GM23338 (cell line): ENCODE data around the gene DHFR2. TPM values are rescaled to one million over a fixed set of nuclear protein-coding genes. Genes with fewer than 3 reads are reported as not detected.
A peak's percentile ranks its signal among the peaks of the same experiment; 100 is the strongest.

Experiments
- ATAC-seq: fragments of 200-7000 bp; cut with Tn5 transposase; 3 replicates; pipeline ENCODE4 v1.9.1; 2020
- DNase-seq: peaks from one replicate; pipeline ENCODE4 v3.0.0-alpha.2; 2015; ENCODE audit warnings: low spot score
- H2AFZ ChIP-seq: fragments of 200-600 bp; sonication (generic); 2 replicates; pipeline ENCODE4 v1.8.0; 2016; ENCODE audit warnings: antibody characterized with exemption, mild to moderate bottlenecking, moderate library complexity
- H3F3A ChIP-seq: fragments of 200-600 bp; sonication (generic); replicated peaks from 2 replicates; pipeline ENCODE4 v1.8.0; 2017; ENCODE audit warnings: antibody characterized with exemption, mixed run types, low read depth
- H3K27ac ChIP-seq: fragments of 200-600 bp; sonication (generic); 2 replicates; pipeline ENCODE4 v1.6.1; 2016; ENCODE audit warnings: low read depth
- H3K27me3 ChIP-seq: fragments of 200-600 bp; sonication (generic); 2 replicates; pipeline ENCODE4 v1.8.0; 2016; ENCODE audit warnings: mild to moderate bottlenecking, mixed run types, moderate library complexity; ENCODE audit not compliant: insufficient read depth
- H3K36me3 ChIP-seq: fragments of 200-600 bp; sonication (generic); 2 replicates; pipeline ENCODE4 v1.8.0; 2016; ENCODE audit warnings: mild to moderate bottlenecking; ENCODE audit not compliant: insufficient read depth
- H3K4me1 ChIP-seq: fragments of 200-600 bp; sonication (generic); 2 replicates; pipeline ENCODE4 v1.8.0; 2016; ENCODE audit warnings: mild to moderate bottlenecking, moderate library complexity; ENCODE audit not compliant: insufficient read depth
- H3K4me2 ChIP-seq: fragments of 200-600 bp; sonication (generic); 2 replicates; pipeline ENCODE4 v1.7.1; 2017; ENCODE audit warnings: mixed run types
- H3K4me3 ChIP-seq: fragments of 200-600 bp; sonication (generic); 2 replicates; pipeline ENCODE4 v1.6.1; 2016; ENCODE audit warnings: mixed run types
- H3K79me2 ChIP-seq: fragments of 200-600 bp; sonication (generic); replicated peaks from 2 replicates; pipeline ENCODE4 v1.8.0; 2017; ENCODE audit warnings: mild to moderate bottlenecking; ENCODE audit not compliant: insufficient read depth
- H3K9me2 ChIP-seq: fragments of 200-600 bp; sonication (generic); 2 replicates; pipeline ENCODE4 v1.8.0; 2017; ENCODE audit not compliant: insufficient read depth
- H4K20me1 ChIP-seq: fragments of 200-600 bp; sonication (generic); replicated peaks from 2 replicates; pipeline ENCODE4 v1.8.0; 2017; ENCODE audit warnings: mild to moderate bottlenecking; ENCODE audit not compliant: insufficient read depth
- H3K27ac Mint-ChIP-seq: 2 replicates; pipeline ENCODE4 v1.8.0; 2020; ENCODE audit warnings: inconsistent platforms, mild to moderate bottlenecking, moderate library complexity, mixed read lengths
- H3K27me3 Mint-ChIP-seq: 3 replicates; pipeline ENCODE4 v1.8.0; 2022; ENCODE audit warnings: low read depth, mild to moderate bottlenecking, moderate library complexity, mixed read lengths, inconsistent platforms; ENCODE audit not compliant: insufficient read depth, poor library complexity
- H3K36me3 Mint-ChIP-seq: 3 replicates; pipeline ENCODE4 v1.8.0; 2021; ENCODE audit warnings: low read depth, mild to moderate bottlenecking, inconsistent platforms, moderate library complexity, mixed read lengths
- H3K4me1 Mint-ChIP-seq: 3 replicates; pipeline ENCODE4 v1.8.0; 2020; ENCODE audit warnings: mild to moderate bottlenecking, inconsistent platforms, mixed read lengths
- H3K4me3 Mint-ChIP-seq: 3 replicates; pipeline ENCODE4 v1.8.0; 2021; ENCODE audit warnings: moderate library complexity, mild to moderate bottlenecking, inconsistent platforms, mixed read lengths
- H3K9me3 Mint-ChIP-seq: 3 replicates; pipeline ENCODE4 v1.8.0; 2020; ENCODE audit warnings: moderate library complexity, mild to moderate bottlenecking, inconsistent platforms, mixed read lengths
- CREB1 ChIP-seq: fragments of 250-450 bp; sonication (Bioruptor Pico); IDR thresholded peaks from 2 replicates; pipeline ENCODE4 v1.5.0; 2020; ENCODE audit warnings: low read depth, mild to moderate bottlenecking, moderate library complexity
- ETS1 ChIP-seq: IDR thresholded peaks from 2 replicates; pipeline ENCODE4 v1.6.1; 2016; ENCODE audit warnings: antibody characterized with exemption
- EZH2 ChIP-seq: fragments of 200-600 bp; sonication (generic); IDR thresholded peaks from one replicate; pipeline ENCODE4 v1.8.0; 2017; ENCODE audit warnings: antibody characterized with exemption, mild to moderate bottlenecking, low read depth; ENCODE audit not compliant: unreplicated experiment
- EZH2phosphoT487 ChIP-seq: fragments of 200-600 bp; sonication (generic); IDR thresholded peaks from one replicate; pipeline ENCODE4 v1.8.1; 2018; ENCODE audit warnings: antibody characterized with exemption; ENCODE audit not compliant: unreplicated experiment
- JUNB ChIP-seq: IDR thresholded peaks from one replicate; pipeline ENCODE4 v1.6.1; 2016; ENCODE audit warnings: antibody characterized with exemption; ENCODE audit not compliant: unreplicated experiment
- NANOG ChIP-seq: IDR thresholded peaks from 2 replicates; pipeline ENCODE4 v1.6.1; 2016; ENCODE audit warnings: antibody characterized with exemption, borderline replicate concordance
- POLR2AphosphoS5 ChIP-seq: IDR thresholded peaks from 2 replicates; pipeline ENCODE4 v1.6.1; 2016; ENCODE audit warnings: antibody characterized with exemption, low read depth
- STAT1 ChIP-seq: IDR thresholded peaks from one replicate; pipeline ENCODE4 v1.6.1; 2016; ENCODE audit warnings: antibody characterized with exemption; ENCODE audit not compliant: unreplicated experiment
- ZNF114 ChIP-seq: fragments of 250-450 bp; sonication (Bioruptor Pico); IDR thresholded peaks from 2 replicates; pipeline ENCODE4 v1.5.0; 2020; ENCODE audit warnings: mild to moderate bottlenecking, moderate library complexity
- ZNF331 ChIP-seq: fragments of 250-450 bp; sonication (Bioruptor Pico); IDR thresholded peaks from 2 replicates; pipeline ENCODE4 v1.5.0; 2020; ENCODE audit warnings: low read depth, mild to moderate bottlenecking, moderate library complexity
- polyA plus RNA-seq: library from polyadenylated mRNA; unstranded; fragments of >200 nt; fragmentation: Nextera tagmentation; extraction: Ambion mirVana; gene quantifications from 2 replicates; pipeline ENCODE4 v1.2.1, GENCODE V29; 2016
- total RNA-seq: library from RNA; depleted of rRNA; stranded (reverse); fragments of >200 nt; shearing (Covaris generic); gene quantifications from 2 replicates; pipeline ENCODE4 v1.2.3, GENCODE V29; 2014
- TF ChIP-seq, protein P1 (sequence below): fragments of 250-450 bp; sonication (Bioruptor Pico); IDR thresholded peaks from 2 replicates; pipeline ENCODE4 v1.5.0; 2020; ENCODE audit warnings: mild to moderate bottlenecking, moderate library complexity
- TF ChIP-seq, protein P2 (sequence below): IDR thresholded peaks from one replicate; pipeline ENCODE4 v1.6.1; 2018; ENCODE audit warnings: antibody characterized with exemption; ENCODE audit not compliant: unreplicated experiment
- TF ChIP-seq, protein P3 (sequence below), 2 experiments: fragments of 200-600 bp in 1 of 2; sonication (generic) in 1 of 2; conservative IDR thresholded peaks; 2 replicates each; pipeline versions ENCODE4 v1.5.1 to v1.6.1; 2016 to 2017; ENCODE audit warnings: antibody characterized with exemption in 2 of 2, low read depth in 2 of 2, mild to moderate bottlenecking in 2 of 2, moderate library complexity in 1 of 2

DHFR2 gene
- total and polyA plus RNA-seq, 2 experiments from 2014 or later, result 1.1 to 1.6 TPM

DNA sequence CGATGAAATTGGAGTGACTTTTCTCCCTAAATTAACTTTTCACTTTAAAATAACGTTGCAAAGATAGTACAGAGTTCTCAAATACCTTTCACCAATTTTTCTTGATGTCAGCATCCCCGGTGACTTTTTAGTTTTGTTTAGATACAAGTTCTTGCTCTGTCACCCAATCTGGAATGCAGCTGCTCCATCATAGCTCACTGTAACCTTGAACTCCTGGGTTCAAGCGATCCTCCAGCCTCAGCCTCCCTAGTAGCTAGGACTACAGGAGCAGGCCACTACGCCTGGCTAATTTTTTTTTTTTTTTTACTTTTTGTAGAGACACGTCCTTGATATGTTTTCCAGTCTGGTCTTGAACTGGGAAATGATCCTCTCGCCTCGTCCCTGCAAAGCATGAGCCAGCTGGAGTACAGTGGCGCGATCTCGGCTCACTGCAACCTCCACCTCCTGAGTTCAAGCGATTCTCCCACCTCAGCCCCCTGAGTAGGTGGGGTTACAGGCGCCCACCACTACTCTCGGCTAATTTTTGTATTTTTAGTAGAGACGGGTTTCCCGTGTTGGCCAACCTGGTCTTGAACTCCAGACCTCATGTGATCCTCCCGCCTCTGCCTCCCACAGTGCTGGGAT lies 892 bp upstream of the DHFR2 start:
- Mint-ChIP-seq H3K36me3 (peaks cover 8% of the 10 kb centered on the region), H3K9me3 (no peaks in the 10 kb centered on the region; the same call in 2 of the 3 replicates)
- no peak for TF ChIP-seq CREB1 (CRISPR knock-in tag)
- no peak for TF ChIP-seq EZH2
- TF ChIP-seq EZH2phosphoT487, result no peak
- no peak for TF ChIP-seq ETS1
- no peak for TF ChIP-seq ZNF331 (CRISPR knock-in tag)
- TF ChIP-seq, protein P1, sequence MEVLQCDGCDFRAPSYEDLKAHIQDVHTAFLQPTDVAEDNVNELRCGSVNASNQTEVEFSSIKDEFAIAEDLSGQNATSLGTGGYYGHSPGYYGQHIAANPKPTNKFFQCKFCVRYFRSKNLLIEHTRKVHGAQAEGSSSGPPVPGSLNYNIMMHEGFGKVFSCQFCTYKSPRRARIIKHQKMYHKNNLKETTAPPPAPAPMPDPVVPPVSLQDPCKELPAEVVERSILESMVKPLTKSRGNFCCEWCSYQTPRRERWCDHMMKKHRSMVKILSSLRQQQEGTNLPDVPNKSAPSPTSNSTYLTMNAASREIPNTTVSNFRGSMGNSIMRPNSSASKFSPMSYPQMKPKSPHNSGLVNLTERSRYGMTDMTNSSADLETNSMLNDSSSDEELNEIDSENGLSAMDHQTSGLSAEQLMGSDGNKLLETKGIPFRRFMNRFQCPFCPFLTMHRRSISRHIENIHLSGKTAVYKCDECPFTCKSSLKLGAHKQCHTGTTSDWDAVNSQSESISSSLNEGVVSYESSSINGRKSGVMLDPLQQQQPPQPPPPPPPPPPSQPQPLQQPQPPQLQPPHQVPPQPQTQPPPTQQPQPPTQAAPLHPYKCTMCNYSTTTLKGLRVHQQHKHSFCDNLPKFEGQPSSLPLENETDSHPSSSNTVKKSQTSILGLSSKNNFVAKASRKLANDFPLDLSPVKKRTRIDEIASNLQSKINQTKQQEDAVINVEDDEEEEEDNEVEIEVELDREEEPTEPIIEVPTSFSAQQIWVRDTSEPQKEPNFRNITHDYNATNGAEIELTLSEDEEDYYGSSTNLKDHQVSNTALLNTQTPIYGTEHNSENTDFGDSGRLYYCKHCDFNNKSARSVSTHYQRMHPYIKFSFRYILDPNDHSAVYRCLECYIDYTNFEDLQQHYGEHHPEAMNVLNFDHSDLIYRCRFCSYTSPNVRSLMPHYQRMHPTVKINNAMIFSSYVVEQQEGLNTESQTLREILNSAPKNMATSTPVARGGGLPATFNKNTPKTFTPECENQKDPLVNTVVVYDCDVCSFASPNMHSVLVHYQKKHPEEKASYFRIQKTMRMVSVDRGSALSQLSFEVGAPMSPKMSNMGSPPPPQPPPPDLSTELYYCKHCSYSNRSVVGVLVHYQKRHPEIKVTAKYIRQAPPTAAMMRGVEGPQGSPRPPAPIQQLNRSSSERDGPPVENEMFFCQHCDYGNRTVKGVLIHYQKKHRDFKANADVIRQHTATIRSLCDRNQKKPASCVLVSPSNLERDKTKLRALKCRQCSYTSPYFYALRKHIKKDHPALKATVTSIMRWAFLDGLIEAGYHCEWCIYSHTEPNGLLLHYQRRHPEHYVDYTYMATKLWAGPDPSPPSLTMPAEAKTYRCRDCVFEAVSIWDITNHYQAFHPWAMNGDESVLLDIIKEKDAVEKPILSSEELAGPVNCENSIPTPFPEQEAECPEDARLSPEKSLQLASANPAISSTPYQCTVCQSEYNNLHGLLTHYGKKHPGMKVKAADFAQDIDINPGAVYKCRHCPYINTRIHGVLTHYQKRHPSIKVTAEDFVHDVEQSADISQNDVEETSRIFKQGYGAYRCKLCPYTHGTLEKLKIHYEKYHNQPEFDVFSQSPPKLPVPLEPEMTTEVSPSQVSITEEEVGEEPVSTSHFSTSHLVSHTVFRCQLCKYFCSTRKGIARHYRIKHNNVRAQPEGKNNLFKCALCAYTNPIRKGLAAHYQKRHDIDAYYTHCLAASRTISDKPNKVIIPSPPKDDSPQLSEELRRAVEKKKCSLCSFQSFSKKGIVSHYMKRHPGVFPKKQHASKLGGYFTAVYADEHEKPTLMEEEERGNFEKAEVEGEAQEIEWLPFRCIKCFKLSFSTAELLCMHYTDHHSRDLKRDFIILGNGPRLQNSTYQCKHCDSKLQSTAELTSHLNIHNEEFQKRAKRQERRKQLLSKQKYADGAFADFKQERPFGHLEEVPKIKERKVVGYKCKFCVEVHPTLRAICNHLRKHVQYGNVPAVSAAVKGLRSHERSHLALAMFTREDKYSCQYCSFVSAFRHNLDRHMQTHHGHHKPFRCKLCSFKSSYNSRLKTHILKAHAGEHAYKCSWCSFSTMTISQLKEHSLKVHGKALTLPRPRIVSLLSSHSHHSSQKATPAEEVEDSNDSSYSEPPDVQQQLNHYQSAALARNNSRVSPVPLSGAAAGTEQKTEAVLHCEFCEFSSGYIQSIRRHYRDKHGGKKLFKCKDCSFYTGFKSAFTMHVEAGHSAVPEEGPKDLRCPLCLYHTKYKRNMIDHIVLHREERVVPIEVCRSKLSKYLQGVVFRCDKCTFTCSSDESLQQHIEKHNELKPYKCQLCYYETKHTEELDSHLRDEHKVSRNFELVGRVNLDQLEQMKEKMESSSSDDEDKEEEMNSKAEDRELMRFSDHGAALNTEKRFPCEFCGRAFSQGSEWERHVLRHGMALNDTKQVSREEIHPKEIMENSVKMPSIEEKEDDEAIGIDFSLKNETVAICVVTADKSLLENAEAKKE, result no peak
- no peak for TF ChIP-seq STAT1
- TF ChIP-seq, protein P2, sequence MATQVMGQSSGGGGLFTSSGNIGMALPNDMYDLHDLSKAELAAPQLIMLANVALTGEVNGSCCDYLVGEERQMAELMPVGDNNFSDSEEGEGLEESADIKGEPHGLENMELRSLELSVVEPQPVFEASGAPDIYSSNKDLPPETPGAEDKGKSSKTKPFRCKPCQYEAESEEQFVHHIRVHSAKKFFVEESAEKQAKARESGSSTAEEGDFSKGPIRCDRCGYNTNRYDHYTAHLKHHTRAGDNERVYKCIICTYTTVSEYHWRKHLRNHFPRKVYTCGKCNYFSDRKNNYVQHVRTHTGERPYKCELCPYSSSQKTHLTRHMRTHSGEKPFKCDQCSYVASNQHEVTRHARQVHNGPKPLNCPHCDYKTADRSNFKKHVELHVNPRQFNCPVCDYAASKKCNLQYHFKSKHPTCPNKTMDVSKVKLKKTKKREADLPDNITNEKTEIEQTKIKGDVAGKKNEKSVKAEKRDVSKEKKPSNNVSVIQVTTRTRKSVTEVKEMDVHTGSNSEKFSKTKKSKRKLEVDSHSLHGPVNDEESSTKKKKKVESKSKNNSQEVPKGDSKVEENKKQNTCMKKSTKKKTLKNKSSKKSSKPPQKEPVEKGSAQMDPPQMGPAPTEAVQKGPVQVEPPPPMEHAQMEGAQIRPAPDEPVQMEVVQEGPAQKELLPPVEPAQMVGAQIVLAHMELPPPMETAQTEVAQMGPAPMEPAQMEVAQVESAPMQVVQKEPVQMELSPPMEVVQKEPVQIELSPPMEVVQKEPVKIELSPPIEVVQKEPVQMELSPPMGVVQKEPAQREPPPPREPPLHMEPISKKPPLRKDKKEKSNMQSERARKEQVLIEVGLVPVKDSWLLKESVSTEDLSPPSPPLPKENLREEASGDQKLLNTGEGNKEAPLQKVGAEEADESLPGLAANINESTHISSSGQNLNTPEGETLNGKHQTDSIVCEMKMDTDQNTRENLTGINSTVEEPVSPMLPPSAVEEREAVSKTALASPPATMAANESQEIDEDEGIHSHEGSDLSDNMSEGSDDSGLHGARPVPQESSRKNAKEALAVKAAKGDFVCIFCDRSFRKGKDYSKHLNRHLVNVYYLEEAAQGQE, result no peak
- no peak for TF ChIP-seq NANOG
- TF ChIP-seq, protein P3, sequence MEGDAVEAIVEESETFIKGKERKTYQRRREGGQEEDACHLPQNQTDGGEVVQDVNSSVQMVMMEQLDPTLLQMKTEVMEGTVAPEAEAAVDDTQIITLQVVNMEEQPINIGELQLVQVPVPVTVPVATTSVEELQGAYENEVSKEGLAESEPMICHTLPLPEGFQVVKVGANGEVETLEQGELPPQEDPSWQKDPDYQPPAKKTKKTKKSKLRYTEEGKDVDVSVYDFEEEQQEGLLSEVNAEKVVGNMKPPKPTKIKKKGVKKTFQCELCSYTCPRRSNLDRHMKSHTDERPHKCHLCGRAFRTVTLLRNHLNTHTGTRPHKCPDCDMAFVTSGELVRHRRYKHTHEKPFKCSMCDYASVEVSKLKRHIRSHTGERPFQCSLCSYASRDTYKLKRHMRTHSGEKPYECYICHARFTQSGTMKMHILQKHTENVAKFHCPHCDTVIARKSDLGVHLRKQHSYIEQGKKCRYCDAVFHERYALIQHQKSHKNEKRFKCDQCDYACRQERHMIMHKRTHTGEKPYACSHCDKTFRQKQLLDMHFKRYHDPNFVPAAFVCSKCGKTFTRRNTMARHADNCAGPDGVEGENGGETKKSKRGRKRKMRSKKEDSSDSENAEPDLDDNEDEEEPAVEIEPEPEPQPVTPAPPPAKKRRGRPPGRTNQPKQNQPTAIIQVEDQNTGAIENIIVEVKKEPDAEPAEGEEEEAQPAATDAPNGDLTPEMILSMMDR (conservative IDR thresholded peaks at IDR 0.05; ENCODE audit: low read depth in 2 of 2), result no peak
- no peak for TF ChIP-seq POLR2AphosphoS5
- TF ChIP-seq ZNF114 (CRISPR knock-in tag), result no peak
- TF ChIP-seq JUNB, result no peak

More for the DNA sequence above, 892 bp upstream of the DHFR2 start:
- H3K4me3 Mint-ChIP-seq, result peak overlapping the region; percentile 98
- DNase-seq (no peak), ATAC-seq (no peak)
- H3K4me1 Mint-ChIP-seq, result peaks cover 2% of the 10 kb centered on the region; the same call in 1 of the 3 replicates
- peak overlapping the region; percentile 20; the same call in 1 of the 2 replicates for H2AFZ ChIP-seq
- H3K4me3 ChIP-seq, result peak overlapping the region; percentile 62
- H3K4me1 ChIP-seq, result no peaks in the 10 kb centered on the region
- peaks cover 10% of the 10 kb centered on the region; the same call in 1 of the 2 replicates for H3K79me2 ChIP-seq
- peaks cover 6% of the 10 kb centered on the region for H3K27me3 Mint-ChIP-seq
- no peaks in the 10 kb centered on the region for H3K36me3 ChIP-seq
- H3K27ac Mint-ChIP-seq, result peak overlapping the region; percentile 99
- peak overlapping the region; percentile 84 for H3K4me2 ChIP-seq
- no peaks in the 10 kb centered on the region for H3F3A ChIP-seq
- H3K27ac ChIP-seq, result peak overlapping the region; percentile 92
- no peaks in the 10 kb centered on the region for H4K20me1 ChIP-seq
- H3K27me3 ChIP-seq, result no peaks in the 10 kb centered on the region
- no peaks in the 10 kb centered on the region for H3K9me2 ChIP-seq
